Lower leg skin (tissue), 3 donors: Measurements from ENCODE around the gene ZBTB20.

Source experiments
- POLR2A ChIP-seq, 2 donors: fragments of 450-650 bp; IDR thresholded peaks; one replicate each; pipeline ENCODE4 v1.6.1; 2016 to 2017; ENCODE audit warnings: antibody characterized with exemption in 2 of 2, mild to moderate bottlenecking in 1 of 2, moderate library complexity in 1 of 2
- TF ChIP-seq, protein P1 (sequence below), 3 donors: fragments of 450-650 bp; IDR thresholded peaks; one replicate each; pipeline ENCODE4 v1.5.1; 2016; ENCODE audit warnings: antibody characterized with exemption in 3 of 3, mild to moderate bottlenecking in 3 of 3, moderate library complexity in 2 of 3

- TF ChIP-seq POLR2A (IDR thresholded peaks at IDR 0.05): no peak
- TF ChIP-seq, protein P1, sequence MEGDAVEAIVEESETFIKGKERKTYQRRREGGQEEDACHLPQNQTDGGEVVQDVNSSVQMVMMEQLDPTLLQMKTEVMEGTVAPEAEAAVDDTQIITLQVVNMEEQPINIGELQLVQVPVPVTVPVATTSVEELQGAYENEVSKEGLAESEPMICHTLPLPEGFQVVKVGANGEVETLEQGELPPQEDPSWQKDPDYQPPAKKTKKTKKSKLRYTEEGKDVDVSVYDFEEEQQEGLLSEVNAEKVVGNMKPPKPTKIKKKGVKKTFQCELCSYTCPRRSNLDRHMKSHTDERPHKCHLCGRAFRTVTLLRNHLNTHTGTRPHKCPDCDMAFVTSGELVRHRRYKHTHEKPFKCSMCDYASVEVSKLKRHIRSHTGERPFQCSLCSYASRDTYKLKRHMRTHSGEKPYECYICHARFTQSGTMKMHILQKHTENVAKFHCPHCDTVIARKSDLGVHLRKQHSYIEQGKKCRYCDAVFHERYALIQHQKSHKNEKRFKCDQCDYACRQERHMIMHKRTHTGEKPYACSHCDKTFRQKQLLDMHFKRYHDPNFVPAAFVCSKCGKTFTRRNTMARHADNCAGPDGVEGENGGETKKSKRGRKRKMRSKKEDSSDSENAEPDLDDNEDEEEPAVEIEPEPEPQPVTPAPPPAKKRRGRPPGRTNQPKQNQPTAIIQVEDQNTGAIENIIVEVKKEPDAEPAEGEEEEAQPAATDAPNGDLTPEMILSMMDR (IDR thresholded peaks at IDR 0.05): no peak
Measured at GRCh38 chr3:114307832-114308231, 839.3 kb downstream of the ZBTB20 start.
